Measurements from ENCODE around the gene R3HDM2. TPM values are rescaled to one million over a fixed set of nuclear protein-coding genes. Genes with fewer than 3 reads are reported as not detected.

R3HDM2 gene
- total and polyA plus RNA-seq, 2 donors (not counting 1 experiment from before 2014, with no cell fraction given), result 21.3 to 22.8 TPM

DNA sequence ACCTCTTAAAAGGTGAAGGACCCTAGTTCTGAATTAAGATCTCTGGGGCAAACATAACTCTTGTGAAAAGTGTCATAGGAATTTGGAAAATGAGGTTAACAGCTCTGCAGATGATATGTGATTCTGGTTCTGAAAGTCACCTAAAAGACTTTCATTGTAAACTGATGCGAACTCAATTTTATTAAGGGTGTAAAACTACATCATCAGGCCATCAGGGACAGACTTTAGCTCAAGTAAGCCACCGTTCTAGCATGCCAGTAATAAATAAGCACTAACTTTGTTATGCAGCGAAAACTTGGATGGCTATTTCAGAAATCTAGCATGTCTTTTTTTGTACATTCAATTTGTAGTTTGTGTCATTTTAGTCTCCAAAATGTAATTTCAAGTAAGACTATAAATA, 61.6 kb downstream of the R3HDM2 start:
- H2AFZ ChIP-seq (ENCODE audit: low read length), result no peak overlapping the region
- H3K4me2 ChIP-seq (ENCODE audit: extremely low read depth, insufficient read depth, low read length), result no peak overlapping the region
- H3K9ac ChIP-seq (ENCODE audit: insufficient read depth, low read length), result no peak overlapping the region
- DNase-seq (ENCODE audit: low read depth in 2 of 2), result no peak
- H3K9me3 ChIP-seq (ENCODE audit: control insufficient read depth, insufficient read depth, low read depth, low read length), result no peaks in the 10 kb centered on the region
- no peaks in the 10 kb centered on the region for H4K20me1 ChIP-seq (ENCODE audit: control insufficient read depth, extremely low read depth, insufficient read depth, low read length)
- H3K4me3 ChIP-seq (replicated peaks in 1 of 4; ENCODE audit: control extremely low read depth in 1 of 4, insufficient read depth in 1 of 4, low read depth in 3 of 4, low read length in 4 of 4), result no peak overlapping the region
- no peaks in the 10 kb centered on the region for H3K36me3 ChIP-seq (ENCODE audit: control insufficient read depth, insufficient read depth, low read length)
- no peak overlapping the region for H3K27ac ChIP-seq (ENCODE audit: insufficient read depth, low read length)
- no peaks in the 10 kb centered on the region for H3K27me3 ChIP-seq (ENCODE audit: control insufficient read depth, insufficient read depth, low read length)
- H3K79me2 ChIP-seq (ENCODE audit: control insufficient read depth, insufficient read depth, low read length), result no peaks in the 10 kb centered on the region
- peaks cover 4% of the 10 kb centered on the region for H3K4me1 ChIP-seq (ENCODE audit: control insufficient read depth, extremely low read depth, insufficient read depth, low read length)
- TF ChIP-seq, protein P1, sequence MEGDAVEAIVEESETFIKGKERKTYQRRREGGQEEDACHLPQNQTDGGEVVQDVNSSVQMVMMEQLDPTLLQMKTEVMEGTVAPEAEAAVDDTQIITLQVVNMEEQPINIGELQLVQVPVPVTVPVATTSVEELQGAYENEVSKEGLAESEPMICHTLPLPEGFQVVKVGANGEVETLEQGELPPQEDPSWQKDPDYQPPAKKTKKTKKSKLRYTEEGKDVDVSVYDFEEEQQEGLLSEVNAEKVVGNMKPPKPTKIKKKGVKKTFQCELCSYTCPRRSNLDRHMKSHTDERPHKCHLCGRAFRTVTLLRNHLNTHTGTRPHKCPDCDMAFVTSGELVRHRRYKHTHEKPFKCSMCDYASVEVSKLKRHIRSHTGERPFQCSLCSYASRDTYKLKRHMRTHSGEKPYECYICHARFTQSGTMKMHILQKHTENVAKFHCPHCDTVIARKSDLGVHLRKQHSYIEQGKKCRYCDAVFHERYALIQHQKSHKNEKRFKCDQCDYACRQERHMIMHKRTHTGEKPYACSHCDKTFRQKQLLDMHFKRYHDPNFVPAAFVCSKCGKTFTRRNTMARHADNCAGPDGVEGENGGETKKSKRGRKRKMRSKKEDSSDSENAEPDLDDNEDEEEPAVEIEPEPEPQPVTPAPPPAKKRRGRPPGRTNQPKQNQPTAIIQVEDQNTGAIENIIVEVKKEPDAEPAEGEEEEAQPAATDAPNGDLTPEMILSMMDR (conservative IDR thresholded peaks at IDR 0.05 in 1 of 2, IDR thresholded peaks at IDR 0.05 in 1 of 2; ENCODE audit: low read depth in 1 of 2, low read length in 2 of 2), result no peak
- TF ChIP-seq EZH2 (IDR thresholded peaks at IDR 0.05; ENCODE audit: low read length, missing control alignments), result no peak

DNA sequence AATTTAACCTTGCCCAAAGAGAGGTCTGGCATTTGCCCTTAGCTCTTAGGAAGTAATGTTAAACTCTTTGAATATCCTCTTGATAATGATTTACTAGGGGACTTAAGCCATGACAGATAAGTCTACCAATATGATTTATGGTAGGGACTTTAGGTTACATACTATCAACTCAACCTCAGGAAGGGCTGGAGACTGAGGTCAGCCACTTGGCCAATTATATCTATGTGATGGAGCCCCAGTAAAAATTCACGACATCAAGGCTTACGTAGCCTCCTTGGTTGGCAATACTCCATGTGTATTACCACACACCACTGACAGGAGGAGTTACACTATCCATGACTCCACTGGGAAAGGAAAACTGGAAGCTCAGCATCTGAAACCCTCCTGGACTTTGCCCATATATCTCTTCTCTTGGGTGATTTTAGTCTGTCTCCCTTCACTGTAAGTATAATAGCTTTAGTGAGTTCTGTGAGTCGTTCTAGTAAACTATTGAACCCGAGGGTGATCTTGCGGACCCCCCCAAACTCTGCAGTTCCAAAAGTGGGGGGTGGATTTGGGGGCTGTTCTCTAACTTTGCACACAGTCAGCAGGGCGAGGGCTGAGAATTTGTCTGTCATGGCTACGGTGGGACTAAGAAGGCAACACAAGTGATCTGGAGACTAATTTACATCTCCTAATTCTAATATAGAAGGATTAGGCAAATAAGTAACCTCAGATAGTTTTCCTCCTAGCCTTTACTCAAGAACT, 62.3 kb downstream of the R3HDM2 start:
- Histone ChIP-seq H3K9ac (ENCODE audit: insufficient read depth, low read length) (no peak overlapping the region), H2AFZ (ENCODE audit: low read length) (no peak overlapping the region), H3K79me2 (ENCODE audit: control insufficient read depth, insufficient read depth, low read length) (no peaks in the 10 kb centered on the region), H3K4me3 (replicated peaks in 1 of 4; ENCODE audit: control extremely low read depth in 1 of 4, insufficient read depth in 1 of 4, low read depth in 3 of 4, low read length in 4 of 4) (no peak overlapping the region), H3K27me3 (ENCODE audit: control insufficient read depth, insufficient read depth, low read length) (no peaks in the 10 kb centered on the region), H3K9me3 (ENCODE audit: control insufficient read depth, insufficient read depth, low read depth, low read length) (no peaks in the 10 kb centered on the region), H3K4me2 (ENCODE audit: extremely low read depth, insufficient read depth, low read length) (no peak overlapping the region), H3K36me3 (ENCODE audit: control insufficient read depth, insufficient read depth, low read length) (no peaks in the 10 kb centered on the region), H3K4me1 (ENCODE audit: control insufficient read depth, extremely low read depth, insufficient read depth, low read length) (peaks cover 4% of the 10 kb centered on the region), H4K20me1 (ENCODE audit: control insufficient read depth, extremely low read depth, insufficient read depth, low read length) (no peaks in the 10 kb centered on the region), H3K27ac (ENCODE audit: insufficient read depth, low read length) (no peak overlapping the region)
- DNase-seq (ENCODE audit: low read depth in 2 of 2), result peak in 1 of 2 donors; percentile 21
- TF ChIP-seq, protein P1 (conservative IDR thresholded peaks at IDR 0.05 in 1 of 2, IDR thresholded peaks at IDR 0.05 in 1 of 2; ENCODE audit: low read depth in 1 of 2, low read length in 2 of 2), result no peak
- no peak for TF ChIP-seq EZH2 (IDR thresholded peaks at IDR 0.05; ENCODE audit: low read length, missing control alignments)

DNA sequence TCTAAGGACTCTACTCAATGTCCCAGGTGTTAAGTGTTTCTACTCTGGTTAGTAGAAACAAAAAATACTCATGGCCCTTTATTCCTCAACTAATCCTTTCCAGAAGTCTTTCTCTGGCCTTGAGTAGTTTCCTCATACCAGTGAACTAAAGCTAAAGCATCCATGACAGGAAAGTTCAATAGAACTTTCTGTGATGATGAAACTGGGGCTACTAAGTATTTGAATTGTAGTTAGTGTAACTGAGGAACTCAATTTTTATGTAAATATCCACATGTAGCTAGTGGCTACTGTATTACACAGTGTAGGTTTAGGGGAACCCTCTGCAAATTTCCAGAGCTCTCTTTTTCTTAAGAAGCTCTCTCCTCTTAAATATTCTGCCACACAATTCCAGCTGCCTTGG, 63.7 kb downstream of the R3HDM2 start:
- H3K9me3 ChIP-seq (ENCODE audit: control insufficient read depth, insufficient read depth, low read depth, low read length), result no peaks in the 10 kb centered on the region
- DNase-seq (ENCODE audit: low read depth in 2 of 2), result no peak
- H3K4me2 ChIP-seq (ENCODE audit: extremely low read depth, insufficient read depth, low read length), result no peak overlapping the region
- H3K4me3 ChIP-seq (replicated peaks in 1 of 4; ENCODE audit: control extremely low read depth in 1 of 4, insufficient read depth in 1 of 4, low read depth in 3 of 4, low read length in 4 of 4), result no peak overlapping the region
- H3K27ac ChIP-seq (ENCODE audit: insufficient read depth, low read length), result no peak overlapping the region
- H3K4me1 ChIP-seq (ENCODE audit: control insufficient read depth, extremely low read depth, insufficient read depth, low read length), result peaks cover 4% of the 10 kb centered on the region
- H2AFZ ChIP-seq (ENCODE audit: low read length), result no peak overlapping the region
- H3K9ac ChIP-seq (ENCODE audit: insufficient read depth, low read length), result no peak overlapping the region
- H4K20me1 ChIP-seq (ENCODE audit: control insufficient read depth, extremely low read depth, insufficient read depth, low read length), result no peaks in the 10 kb centered on the region
- H3K27me3 ChIP-seq (ENCODE audit: control insufficient read depth, insufficient read depth, low read length), result no peaks in the 10 kb centered on the region
- TF ChIP-seq EZH2 (IDR thresholded peaks at IDR 0.05; ENCODE audit: low read length, missing control alignments), result no peak
- TF ChIP-seq, protein P1 (conservative IDR thresholded peaks at IDR 0.05 in 1 of 2, IDR thresholded peaks at IDR 0.05 in 1 of 2; ENCODE audit: low read depth in 1 of 2, low read length in 2 of 2), result no peak
- no peaks in the 10 kb centered on the region for H3K36me3 ChIP-seq (ENCODE audit: control insufficient read depth, insufficient read depth, low read length)
- H3K79me2 ChIP-seq (ENCODE audit: control insufficient read depth, insufficient read depth, low read length), result no peaks in the 10 kb centered on the region

Data from fibroblast of lung (primary cell).